ENCODE results near the gene PCNT.

The PCNT gene, protein sequence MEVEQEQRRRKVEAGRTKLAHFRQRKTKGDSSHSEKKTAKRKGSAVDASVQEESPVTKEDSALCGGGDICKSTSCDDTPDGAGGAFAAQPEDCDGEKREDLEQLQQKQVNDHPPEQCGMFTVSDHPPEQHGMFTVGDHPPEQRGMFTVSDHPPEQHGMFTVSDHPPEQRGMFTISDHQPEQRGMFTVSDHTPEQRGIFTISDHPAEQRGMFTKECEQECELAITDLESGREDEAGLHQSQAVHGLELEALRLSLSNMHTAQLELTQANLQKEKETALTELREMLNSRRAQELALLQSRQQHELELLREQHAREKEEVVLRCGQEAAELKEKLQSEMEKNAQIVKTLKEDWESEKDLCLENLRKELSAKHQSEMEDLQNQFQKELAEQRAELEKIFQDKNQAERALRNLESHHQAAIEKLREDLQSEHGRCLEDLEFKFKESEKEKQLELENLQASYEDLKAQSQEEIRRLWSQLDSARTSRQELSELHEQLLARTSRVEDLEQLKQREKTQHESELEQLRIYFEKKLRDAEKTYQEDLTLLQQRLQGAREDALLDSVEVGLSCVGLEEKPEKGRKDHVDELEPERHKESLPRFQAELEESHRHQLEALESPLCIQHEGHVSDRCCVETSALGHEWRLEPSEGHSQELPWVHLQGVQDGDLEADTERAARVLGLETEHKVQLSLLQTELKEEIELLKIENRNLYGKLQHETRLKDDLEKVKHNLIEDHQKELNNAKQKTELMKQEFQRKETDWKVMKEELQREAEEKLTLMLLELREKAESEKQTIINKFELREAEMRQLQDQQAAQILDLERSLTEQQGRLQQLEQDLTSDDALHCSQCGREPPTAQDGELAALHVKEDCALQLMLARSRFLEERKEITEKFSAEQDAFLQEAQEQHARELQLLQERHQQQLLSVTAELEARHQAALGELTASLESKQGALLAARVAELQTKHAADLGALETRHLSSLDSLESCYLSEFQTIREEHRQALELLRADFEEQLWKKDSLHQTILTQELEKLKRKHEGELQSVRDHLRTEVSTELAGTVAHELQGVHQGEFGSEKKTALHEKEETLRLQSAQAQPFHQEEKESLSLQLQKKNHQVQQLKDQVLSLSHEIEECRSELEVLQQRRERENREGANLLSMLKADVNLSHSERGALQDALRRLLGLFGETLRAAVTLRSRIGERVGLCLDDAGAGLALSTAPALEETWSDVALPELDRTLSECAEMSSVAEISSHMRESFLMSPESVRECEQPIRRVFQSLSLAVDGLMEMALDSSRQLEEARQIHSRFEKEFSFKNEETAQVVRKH (N-terminal part only)

DNA sequence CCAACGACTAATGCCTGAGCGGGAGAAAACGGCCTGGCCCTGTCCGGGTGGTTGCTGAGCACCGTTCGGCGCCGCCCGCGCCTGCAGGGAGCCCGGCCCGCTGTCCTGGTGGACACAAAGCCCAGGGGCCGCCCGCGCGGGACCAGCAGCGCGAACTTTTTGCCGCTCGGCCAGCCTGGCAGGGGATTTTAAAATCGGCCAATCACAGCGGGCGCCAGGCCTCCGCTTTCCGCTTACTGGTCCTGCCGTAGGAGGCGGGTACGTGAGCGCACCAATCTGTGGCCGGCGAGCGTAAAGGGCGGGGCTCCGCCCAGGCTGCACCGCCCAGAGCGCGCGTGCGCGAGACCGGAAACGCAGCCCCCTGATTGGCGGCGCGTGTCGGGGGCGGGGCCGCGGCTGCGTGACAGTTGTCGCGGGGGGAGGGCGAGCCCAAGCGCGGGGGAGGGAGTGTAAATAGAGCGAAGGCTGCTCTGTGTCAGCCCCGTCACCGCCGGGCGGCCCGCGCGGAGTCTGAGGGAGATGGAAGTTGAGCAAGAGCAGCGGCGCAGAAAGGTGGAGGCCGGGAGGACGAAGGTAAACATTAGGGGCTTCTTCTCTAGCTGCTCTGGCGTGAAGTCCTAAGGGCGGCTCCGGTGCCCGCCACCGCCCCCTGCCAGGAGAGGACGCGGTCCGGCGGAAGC is at the start of gene PCNT, which contains the start of gene C21orf58:
Gene PCNT, plus strand, starts transcription at position 447 of the 680 bp plus-strand sequence. Its CDS starts 73 bp downstream, at position 520.
Gene C21orf58, minus strand, starts transcription at position 161 of the 680 bp plus-strand sequence. CDS start 1,132 bp downstream, outside the sequence.
- peak; percentile 87 for DNase-seq

DNA sequence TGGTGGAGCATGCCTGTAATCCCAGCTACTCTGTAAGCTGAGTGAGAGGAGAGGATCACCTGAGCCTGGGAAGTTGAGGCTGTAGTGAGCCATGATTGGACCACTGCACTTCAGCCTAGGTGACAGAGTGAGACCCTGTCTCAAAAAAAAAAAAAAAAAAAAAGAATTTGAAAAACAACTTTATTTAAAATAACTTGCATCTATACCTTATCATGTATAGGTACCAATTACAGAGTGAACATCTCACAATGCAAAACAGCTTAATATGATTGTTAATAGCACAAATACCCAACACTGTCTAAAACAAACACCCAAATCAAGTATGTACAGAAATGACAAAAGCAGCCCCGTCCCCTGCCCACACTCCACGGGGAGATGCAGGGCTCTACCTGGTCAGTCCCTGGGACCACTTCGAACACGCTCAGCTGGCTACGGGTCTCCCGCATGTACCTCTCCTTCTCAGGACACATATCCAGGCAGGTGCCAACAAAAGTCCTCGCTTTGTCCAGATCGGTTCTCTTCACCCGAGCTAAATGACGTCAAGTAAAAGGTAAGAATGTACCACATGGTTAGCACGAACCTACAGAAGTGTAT is 49.1 kb upstream of the PCNT start:
- DNase-seq: no peak

DNA sequence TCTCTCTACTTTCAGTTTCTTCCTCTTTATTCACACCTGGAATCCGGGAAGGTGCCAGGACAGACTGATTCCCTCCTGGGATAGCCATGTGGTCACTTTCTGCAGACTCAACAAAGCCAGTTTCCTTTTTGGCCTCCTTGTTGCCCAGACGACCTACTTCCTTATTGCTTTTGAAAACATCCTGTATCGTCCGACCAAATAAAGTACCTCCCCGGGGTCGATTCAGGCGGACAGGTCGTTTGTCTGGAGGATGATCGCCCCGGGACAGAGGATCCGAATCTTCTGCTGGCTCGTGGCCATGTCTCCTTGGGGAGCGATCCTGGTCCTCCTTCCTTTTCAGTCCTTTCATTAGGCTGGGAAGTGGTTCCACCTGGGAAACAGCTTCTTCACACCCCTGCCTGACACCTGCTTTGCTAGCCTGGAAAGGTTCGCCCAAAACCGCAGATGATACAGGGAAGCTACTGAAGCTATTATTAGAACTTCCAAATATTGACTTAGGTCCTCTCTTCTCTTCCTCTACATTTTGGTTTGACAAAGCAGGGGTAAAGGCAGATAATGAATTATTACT is 39.8 kb upstream of the PCNT start:
- no peak for DNase-seq

DNA sequence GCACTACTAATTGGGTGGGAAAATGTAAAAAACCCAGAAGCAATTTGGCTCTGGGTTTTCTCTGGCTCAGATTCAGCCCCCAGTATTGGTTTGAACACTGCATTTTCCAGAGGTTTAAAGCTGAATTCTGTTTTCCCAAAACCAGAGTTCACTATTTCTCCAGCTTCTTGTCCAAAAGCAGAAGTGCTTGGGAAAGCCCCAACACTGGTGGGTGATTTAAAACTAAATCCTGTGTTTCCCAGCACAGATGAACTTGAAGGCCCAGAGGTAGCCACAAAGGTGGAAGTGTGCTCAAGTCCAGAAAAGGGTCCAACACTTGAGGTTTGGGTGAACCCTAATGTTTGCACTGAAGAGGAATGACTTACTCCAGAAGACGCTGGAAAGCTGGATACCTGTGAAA is 39.2 kb upstream of the PCNT start:
- DNase-seq: no peak

DNA sequence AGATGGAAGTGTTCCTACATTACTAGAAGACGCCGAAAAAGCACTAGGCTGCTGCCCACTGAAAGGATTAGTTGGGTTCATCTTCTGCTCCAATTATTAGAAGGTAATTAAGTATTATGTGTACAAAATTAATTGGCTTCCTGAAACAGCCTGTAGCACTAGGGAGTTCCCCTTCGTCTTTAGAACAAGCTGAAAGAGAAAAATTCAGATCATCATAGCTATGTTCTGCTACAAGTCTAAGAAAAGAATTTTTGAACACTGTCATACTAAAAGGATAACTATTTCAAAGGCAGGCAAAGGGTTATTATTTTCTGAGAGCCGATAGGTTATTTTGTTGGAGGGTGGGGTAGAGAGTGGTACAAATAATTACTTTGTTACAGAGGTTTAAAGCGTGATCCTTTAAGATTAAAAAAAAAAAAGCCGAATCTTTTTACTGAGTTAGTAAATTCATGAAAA is 38.7 kb upstream of the PCNT start, which contains the start of gene MCM3AP:
Gene MCM3AP, minus strand, starts transcription at position 406 of the 456 bp plus-strand sequence. Its CDS starts 325 bp downstream, at position 81.
- no peak for DNase-seq

DNA sequence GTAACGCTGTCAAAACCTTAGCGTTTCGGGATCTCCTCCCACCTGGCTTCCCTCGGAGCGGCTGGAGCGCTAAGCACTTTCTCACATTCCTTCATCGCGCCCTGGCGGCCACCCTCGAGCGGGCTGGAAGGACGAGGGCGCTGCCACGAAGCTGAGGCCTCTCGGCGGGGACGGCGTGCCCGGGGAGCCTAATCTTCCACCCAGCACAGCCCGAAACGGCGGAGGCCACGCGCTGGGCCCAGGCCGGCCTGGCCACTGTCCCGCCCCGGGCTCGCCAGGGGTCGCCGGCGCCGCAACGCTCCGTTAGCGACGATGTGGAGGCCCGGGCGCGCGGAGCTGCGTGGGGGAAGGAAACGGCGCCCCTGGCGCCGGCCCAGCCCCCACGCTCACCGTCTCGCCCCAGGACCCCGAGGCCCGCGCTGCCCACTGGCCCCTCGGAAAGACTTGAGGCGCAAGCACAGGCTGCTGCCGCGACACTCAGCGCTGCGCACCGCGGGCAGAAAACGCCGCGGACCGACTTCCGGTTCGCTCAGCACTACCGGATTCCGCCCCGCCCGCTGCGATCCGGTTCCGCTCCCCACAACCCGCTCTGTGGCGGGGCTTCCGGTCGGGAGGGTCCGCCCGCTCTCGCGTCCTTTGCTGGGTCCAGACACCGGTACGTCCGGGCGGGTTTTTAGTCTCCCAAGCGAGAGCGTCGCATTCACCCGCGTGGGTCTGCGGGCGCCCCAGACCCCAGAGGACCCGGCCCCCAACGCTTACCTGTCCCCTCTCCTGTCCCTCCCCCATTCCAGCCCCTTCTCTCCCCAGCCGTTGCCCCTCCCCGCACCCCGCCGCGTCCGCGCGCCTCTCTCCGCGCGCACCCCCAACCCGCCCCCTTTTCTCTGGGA is 38.0 kb upstream of the PCNT start, which contains the start of gene YBEY:
Gene YBEY, plus strand, starts transcription at position 582 of the 887 bp plus-strand sequence. CDS start 572 bp downstream, outside the sequence.
- DNase-seq: peak; percentile 60

DNA sequence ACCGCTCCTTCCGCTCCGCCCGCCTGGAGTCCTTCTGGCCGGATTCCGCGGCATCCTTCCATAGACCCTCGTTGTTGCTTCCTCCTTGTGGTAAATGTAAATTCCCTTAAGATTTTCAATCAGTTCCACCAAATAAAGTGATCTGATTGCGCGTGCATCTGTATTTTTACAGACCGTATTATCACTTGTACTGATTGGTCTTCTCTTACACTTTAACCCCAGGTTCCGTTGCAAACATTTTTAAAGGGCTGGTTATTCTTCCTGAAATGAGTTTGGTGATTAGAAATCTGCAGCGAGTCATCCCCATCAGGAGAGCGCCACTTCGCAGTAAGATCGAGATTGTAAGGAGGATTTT is 37.3 kb upstream of the PCNT start:
- DNase-seq: peak; percentile 25

DNA sequence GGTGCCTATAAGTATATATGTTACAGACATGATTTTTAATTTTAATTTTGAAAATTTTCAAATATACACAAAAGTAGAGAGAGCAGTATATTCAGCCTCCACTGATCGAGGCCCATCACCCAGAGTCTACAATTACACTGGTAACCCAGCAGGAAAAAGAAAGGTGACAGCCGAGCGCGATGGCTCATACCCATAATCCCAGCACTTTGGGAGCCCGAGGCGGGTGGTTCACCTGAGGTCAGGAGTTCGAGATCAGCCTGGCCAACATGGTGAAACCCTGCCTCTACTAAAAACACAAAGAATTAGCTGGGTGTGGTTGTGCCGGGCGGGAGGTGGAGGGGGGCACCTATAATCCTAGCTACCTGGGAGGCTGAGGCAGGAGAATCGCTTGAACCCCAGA is 36.4 kb upstream of the PCNT start:
- DNase-seq: no peak

DNA sequence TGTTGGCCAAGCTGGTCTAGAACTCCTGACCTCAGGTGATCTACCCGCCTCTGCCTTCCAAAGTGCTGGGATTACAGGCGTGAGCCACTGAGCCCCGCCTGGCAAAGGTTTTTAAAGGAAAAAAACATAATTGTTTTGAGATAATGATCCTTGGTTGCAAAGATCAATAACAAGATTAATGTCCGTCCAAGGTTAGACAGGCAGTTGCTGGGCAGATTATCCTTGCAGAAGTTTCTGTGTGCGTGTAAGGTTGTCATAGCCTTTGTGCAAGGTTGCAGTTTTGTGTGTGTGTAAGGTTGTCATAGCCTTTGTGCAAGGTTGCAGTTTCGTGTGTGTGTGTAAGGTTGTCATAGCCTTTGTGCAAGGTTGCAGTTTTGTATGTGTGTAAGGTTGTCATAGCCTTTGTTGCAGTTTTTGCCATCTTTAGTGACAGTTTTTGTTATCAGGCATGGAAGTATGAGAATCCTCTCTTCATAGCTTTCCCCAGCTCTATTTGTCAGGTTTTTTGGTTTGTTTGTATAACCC is 34.2 kb upstream of the PCNT start:
- DNase-seq: no peak

DNA sequence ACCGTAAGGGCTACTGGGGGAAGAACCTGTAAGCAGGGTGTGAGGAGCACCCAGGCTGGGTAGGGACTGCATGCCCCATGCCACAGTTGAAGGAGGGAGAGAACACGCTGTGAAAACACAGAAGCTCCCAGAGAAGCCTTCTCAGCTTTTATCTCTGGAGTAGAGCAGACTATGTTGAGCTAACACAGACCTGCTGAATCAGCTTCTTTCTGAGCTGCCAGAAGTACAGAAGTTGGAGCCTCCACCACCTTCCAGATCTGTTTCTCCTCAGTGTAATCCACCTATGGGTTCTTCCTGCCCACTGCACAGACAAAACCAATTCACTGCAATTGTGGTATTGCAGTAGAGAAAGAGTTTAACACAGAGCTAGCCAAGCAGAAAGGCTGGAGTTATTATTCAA is 32.4 kb upstream of the PCNT start:
- no peak for DNase-seq

DNA sequence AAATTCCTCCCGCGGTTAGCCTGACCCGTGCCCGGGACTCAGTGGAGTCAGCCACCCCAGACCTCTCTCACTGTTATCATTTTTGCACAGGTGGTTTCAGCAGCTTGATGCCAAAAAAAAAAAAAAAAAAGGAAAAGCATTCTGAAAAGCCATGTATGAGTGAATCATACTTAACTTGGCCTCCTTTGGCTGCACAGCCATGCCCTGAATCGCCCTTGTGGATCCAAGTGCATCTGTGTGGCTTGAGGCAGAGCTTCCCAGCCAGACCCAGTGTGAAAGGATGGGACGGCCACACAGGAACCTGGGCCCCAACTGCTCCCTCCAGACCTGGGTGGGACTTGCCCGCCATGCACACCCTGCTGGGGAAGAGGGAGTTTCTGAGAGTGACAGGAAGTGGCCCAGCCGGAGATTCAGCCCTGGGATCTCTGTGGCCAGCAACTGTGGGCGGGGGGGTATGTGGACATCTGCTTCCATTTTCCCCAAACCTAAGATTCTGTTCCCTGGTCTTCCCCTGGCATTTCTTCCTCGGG is 29.2 kb upstream of the PCNT start:
- DNase-seq: no peak

DNA sequence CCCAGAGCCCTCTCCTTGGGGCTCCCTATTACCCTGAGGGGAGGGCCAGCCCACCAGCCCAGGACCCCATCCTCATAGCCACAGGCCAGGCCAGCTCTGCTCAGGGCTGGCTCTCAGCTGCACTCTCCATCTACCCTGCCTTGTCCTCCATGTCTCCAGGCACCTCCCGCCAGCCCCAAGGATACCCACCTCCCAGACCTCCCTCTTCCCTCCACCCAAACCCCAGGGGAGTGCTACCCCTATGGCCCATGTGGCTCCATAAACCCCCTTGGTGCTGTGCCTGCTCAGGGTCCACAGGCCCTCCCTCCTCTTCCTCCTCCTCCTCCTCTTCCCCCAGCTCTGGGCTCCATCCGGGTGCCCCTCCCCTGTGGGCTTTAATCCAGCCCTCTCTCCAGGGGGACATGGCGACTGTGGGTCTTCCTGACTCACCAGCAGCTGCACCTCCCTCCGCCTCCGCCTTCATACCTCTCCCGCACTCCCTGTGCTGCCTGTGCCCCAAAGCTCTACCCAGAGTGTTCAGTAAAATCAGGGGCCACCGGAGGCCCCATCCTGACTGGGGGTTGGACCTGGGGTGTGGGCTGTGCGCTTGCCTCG is 28.7 kb upstream of the PCNT start:
- DNase-seq: no peak

DNA sequence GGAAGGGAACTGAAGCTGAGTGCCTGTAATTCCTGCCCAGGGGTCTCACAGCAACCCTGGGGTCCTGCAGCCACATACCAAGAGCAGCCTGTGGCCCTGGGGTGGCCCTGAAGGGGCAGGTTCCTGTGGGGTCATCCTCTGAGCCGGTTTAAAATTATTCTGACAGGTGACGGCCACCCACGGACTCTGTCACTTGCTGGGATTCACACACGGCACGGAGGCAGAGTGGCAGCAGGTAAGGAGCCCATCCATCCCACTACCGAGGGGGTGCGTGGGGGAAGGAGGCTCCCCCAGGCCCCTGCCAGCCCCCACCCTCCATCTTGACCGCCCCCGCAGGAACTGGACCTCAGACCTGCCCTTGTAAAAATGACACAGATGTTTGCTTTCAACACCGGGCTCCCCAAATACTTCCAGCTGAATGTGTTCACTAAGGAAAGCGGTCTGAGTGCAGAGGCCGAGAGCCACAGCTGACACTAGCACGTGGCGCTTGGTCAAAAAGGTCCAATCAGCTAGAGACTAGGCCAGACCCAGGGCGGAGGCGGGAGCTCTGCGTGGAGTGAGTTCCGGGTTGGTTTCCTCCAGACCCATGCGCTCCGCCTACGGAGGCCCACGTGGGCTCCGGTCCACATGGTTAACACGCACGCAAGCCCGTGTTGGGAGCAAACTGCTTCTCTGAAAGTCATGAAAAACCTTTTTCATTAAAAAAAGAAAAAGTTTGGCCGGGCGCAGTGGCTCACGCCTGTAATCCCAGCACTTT is 27.8 kb upstream of the PCNT start:
- DNase-seq: no peak

DNA sequence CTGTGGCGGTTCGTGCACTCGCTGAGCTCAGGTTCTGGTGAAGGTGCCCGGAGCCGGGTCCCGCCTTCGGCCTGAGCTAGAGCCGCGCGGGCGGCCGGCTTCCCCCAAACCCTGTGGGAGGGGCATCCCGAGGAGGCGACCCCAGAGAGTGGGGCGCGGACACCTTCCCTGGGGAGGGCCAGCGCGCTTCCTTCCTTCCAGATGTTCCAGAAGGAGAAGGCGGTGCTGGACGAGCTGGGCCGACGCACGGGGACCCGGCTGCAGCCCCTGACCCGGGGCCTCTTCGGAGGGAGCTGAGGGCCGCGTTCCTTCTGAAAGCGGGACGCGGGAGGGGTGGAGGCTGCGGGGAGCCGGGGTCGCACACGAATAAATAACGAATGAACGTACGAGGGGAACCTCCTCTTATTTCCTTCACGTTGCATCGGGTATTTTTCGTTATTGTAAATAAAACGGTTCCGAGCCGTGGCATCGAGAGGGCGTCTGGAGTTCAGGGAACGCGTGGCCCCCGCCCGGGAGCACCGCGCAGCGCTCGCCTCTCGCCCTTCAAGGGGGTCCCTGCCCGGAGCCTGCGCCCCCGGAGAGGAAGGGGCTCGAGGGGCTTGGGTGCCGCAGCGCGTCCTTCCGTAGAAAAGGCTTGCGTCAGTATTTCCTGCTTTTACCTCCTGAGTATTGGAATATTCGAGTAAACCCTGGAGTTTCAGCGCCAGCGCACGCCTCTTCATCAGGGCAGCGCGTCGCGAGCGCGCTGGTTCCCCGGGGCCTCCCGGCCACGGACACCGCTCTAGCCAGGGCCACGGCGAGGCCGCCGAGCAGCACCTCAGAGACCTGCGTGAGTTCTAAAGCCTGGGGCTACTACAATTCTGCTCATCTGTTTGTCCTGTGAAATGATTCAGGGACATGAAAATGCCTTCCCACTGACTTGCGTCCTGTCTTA is 26.4 kb upstream of the PCNT start:
- no peak for DNase-seq

DNA sequence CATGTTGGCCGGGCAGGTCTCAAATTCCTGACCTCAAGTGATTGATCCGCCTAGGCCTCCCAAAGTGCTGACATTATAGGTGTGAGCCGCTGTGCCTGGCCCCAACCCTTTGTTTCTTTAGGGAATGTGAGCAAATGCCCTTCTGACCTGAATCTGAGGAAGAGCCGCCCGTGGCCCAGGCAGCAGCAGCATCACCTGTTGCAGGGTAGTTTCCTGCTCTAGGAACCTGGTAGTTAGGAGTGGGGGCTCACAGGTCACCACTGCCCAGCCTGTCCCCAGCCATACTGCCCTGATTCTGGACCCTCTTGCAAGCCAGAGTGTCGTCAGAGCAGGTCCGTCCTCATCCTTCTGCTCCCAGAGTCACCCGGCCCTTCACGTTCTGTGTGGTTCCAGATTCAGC is 24.8 kb upstream of the PCNT start:
- no peak for DNase-seq

DNA sequence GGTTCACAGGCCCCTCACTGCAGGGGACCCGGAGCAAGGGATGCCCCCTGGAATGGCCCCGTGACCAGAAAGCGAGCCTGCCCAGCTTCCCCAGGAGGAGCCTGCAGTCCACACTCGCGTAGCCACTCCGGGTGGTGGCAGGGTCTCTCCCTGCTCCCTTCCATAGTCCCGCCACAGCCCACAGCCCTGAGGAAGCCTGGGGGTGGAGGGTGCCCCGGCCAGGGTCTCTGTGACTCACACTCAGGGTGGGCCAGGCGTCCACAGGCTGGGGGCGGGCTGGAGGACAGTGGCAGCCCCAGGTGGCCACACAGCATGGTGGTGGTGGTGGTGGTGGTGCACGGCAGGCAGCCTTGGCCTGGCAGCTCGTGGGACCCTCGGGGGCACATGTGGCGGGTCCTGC is 22.2 kb upstream of the PCNT start:
- DNase-seq: no peak

DNA sequence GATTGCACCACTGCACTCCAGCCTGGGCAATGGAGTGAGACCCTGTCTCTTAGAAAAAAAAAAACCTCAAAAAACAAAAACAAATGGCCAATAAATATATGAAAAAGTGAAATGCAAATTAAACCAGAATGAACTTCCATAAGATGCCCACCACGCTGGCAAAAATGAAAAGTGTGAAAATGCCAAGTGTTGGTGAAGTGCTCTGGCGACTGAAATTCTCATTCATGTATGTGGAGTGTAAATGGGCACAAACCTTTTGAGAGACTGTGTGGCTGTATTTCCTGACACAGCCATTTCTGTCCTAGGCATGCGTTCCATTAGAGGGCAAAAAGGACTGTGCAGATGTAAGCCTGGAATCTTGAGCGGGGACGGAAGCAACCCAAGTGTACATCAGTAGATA is 19.5 kb upstream of the PCNT start:
- no peak for DNase-seq

Data from NCI-H524 treated with DMSO at 0.1 percent for 48 hours (cell line).